T-cell (primary cell): ENCODE results near the gene VAMP2. TPM values are rescaled to one million over a fixed set of nuclear protein-coding genes. Genes with fewer than 3 reads are reported as not detected.

Experiments
- ATAC-seq, 4 experiments: fragments of 200-7000 bp in 3 of 4; fragments of 150-1000 bp in 1 of 4; cut with Tn5 transposase; replicated peaks in 1 of 4; 1 replicate in 3 of 4; 2 replicates in 1 of 4; pipeline ENCODE4 v1.10.0; 2021; ENCODE audit warnings: moderate library complexity in 3 of 4, mild to moderate bottlenecking in 2 of 4, moderate number of reproducible peaks in 1 of 4
- CTCF ChIA-PET, 2 donors: fragments of 300-600 bp; sonication (Branson Sonifier 250); formaldehyde crosslinking; loops; one replicate each; lab custom pipeline; 2022; ENCODE audit warnings: antibody characterized with exemption in 2 of 2; lab: Charles Lee
- POLR2A ChIA-PET, 2 donors: fragments of 300-600 bp; sonication (Branson Sonifier 250); formaldehyde crosslinking; loops; one replicate each; lab custom pipeline; 2022; ENCODE audit warnings: antibody characterized with exemption in 2 of 2; lab: Charles Lee
- DNase-seq, 35 experiments: peaks; one replicate each; pipeline versions ENCODE4 v3.0.0 to v3.0.0-alpha.2; 2013 to 2023
- H3K27ac ChIP-seq: one replicate; pipeline ENCODE4 v1.5.1; 2013; ENCODE audit warnings: low read length
- H3K27me3 ChIP-seq, 2 experiments: replicated peaks in 1 of 2; 1 replicate in 1 of 2; 2 replicates in 1 of 2; pipeline versions ENCODE4 v1.6.1 to v1.7.0; 2013; ENCODE audit warnings: low read length in 1 of 2, mixed read lengths in 1 of 2; ENCODE audit not compliant: control insufficient read depth in 2 of 2, insufficient read depth in 2 of 2; ENCODE audit errors: extremely low read depth in 1 of 2
- H3K36me3 ChIP-seq, 2 donors: 1 replicate in 1 of 2; 2 replicates in 1 of 2; pipeline versions ENCODE4 v1.6.1 to v1.7.0; 2013; ENCODE audit warnings: low read length in 1 of 2; ENCODE audit not compliant: control insufficient read depth in 2 of 2, insufficient read depth in 1 of 2; ENCODE audit errors: extremely low read depth in 1 of 2
- H3K4me1 ChIP-seq, 2 experiments: 1 replicate in 1 of 2; 2 replicates in 1 of 2; pipeline versions ENCODE4 v1.6.1 to v1.7.0; 2013; ENCODE audit warnings: low read length in 2 of 2, mixed read lengths in 1 of 2; ENCODE audit not compliant: insufficient read depth in 2 of 2, control insufficient read depth in 1 of 2; ENCODE audit errors: extremely low read depth in 1 of 2
- H3K4me3 ChIP-seq, 2 donors: 1 replicate in 1 of 2; 2 replicates in 1 of 2; pipeline versions ENCODE4 v1.5.1 to v1.7.0; 2013; ENCODE audit warnings: mild to moderate bottlenecking in 2 of 2, low read length in 1 of 2, moderate library complexity in 1 of 2; ENCODE audit not compliant: control insufficient read depth in 1 of 2; ENCODE audit errors: extremely low read depth in 1 of 2
- H3K9me3 ChIP-seq: 2 replicates; pipeline ENCODE4 v1.7.0; 2013
- H3K27ac Mint-ChIP-seq, 2 donors: one replicate each; pipeline ENCODE4 v1.8.0; 2020 to 2021; ENCODE audit warnings: mild to moderate bottlenecking in 2 of 2, mixed read lengths in 2 of 2
- H3K27me3 Mint-ChIP-seq, 2 donors: one replicate each; pipeline ENCODE4 v1.8.0; 2021 to 2022; ENCODE audit warnings: mixed read lengths in 2 of 2
- H3K36me3 Mint-ChIP-seq: one replicate; pipeline ENCODE4 v1.8.0; 2021; ENCODE audit warnings: mixed read lengths
- H3K4me1 Mint-ChIP-seq, 3 donors: one replicate each; pipeline ENCODE4 v1.8.0; 2020 to 2022; ENCODE audit warnings: mixed read lengths in 3 of 3, mild to moderate bottlenecking in 1 of 3
- H3K4me3 Mint-ChIP-seq, 3 donors: one replicate each; pipeline ENCODE4 v1.8.0; 2020 to 2022; ENCODE audit warnings: mild to moderate bottlenecking in 3 of 3, mixed read lengths in 3 of 3, moderate library complexity in 3 of 3
- H3K9me3 Mint-ChIP-seq, 3 donors: one replicate each; pipeline ENCODE4 v1.8.0; 2020 to 2022; ENCODE audit warnings: mixed read lengths in 3 of 3
- WGBS: methylation state at CpG from one replicate; pipeline ENCODE4 v1.1.5; 2013; ENCODE audit warnings: missing lambda C conversion rate; ENCODE audit not compliant: insufficient coverage; 5-methylcytosine and 5-hydroxymethylcytosine counted together
- total RNA-seq, 35 experiments: library from RNA in 6 of 35; stranded (reverse) in 6 of 35; fragments of 120-200 nt in 1 of 35; gene quantifications; one replicate each; pipeline versions ENCODE4 v1.2.1 to v1.2.4 and lab custom pipeline; 2013 to 2026

VAMP2 gene, protein sequence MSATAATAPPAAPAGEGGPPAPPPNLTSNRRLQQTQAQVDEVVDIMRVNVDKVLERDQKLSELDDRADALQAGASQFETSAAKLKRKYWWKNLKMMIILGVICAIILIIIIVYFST
- 100 to 1,000 TPM; 160 to 243 (median 186) TPM for total RNA-seq
- 112 TPM for total RNA-seq (2013)
- 7.9 to 113 (median 38.8) reads per million in 29 experiments for total RNA-seq (lab: John Stamatoyannopoulos, UW)

DNA sequence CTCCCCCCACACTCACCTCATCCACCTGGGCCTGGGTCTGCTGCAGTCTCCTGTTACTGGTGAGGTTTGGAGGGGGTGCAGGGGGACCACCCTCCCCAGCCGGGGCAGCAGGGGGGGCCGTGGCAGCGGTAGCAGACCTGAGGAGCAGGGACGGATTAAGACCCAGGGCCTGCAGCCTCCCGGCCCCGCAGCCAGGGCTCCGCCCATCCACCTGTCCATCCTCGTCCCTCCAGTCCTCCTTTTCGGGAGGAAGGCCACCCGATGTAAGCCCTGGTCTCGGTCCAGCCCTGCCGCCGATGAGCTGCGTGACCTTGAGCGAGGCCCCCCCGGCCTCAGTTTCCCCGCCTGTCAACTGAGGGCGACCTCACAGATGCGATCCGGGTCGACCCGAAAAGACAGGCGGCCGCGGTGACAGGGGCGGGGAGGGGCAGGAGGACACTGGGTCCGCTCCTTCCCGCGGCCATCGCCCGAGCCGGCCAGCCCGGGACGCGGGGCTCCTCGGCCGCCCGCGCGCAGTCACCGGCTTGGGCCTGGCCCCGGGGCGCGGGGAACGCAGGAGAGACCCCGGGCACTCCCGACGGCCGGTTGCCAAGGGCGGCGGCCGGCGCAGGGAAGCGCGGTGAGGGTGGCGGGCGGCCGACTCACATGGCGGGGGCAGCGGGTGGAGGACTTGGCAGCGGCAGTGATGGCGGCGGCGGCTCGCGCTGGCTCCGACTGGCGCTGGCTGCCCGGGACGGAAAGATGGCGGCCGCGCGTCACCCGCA lies at the start of gene VAMP2:
VAMP2 (minus strand) TSS at position 716 of the 764 bp plus-strand sequence; CDS start at position 647, 69 bp downstream.
- Mint-ChIP-seq H3K27me3 (no peaks in the 10 kb centered on the region), H3K36me3 (peaks cover 25% of the 10 kb centered on the region), H3K27ac (peak within 1 kb of the TSS; percentile 98), H3K9me3 (no peaks in the 10 kb centered on the region), H3K4me3 (peak within 1 kb of the TSS; percentile 85 to 86 (median 86)), H3K4me1 (peaks cover 56 to 66% (median 63%) of the 10 kb centered on the region in 3 donors)
- POLR2A ChIA-PET: no interaction called here
- Histone ChIP-seq H3K4me1 (peaks cover 22 to 80% of the 10 kb centered on the region in 2 experiments), H3K4me3 (peak within 1 kb of the TSS; percentile 81 to 95), H3K9me3 (no peaks in the 10 kb centered on the region), H3K36me3 (peaks cover 9 to 33% of the 10 kb centered on the region in 2 donors), H3K27ac (peak within 1 kb of the TSS; percentile 99), H3K27me3 (no peaks in the 10 kb centered on the region)
- CTCF ChIA-PET: no interaction called here
- DNase-seq (peak; percentile 65 to 94 (median 81)), ATAC-seq (peak; percentile 68 to 69 (median 69))
- under 1% methylated on average over 75 of the region's 75 CpGs for WGBS

- H3K4me3 Mint-ChIP-seq: peak overlapping the region; percentile 84 to 88 (median 86)
- CTCF ChIA-PET: interaction anchor here in 1 of 2 donors (0.6 to 2.0 kb wide), 4 partner anchors 11 to 36 kb away, joined by 3 to 7 read pairs (median 5); no protein-coding TSS in a partner anchor
- no peaks in the 10 kb centered on the region for H3K27me3 Mint-ChIP-seq
- H3K4me1 Mint-ChIP-seq: peaks cover 15 to 23% (median 19%) of the 10 kb centered on the region in 3 donors
- POLR2A ChIA-PET: interaction anchor here (0.7 to 1.5 kb wide), 6 partner anchors 10 to 70 kb away, joined by 3 to 10 read pairs (median 4); partner anchors contain the start of gene BORCS6 (in 1 of the 2)
- H3K36me3 ChIP-seq: no peaks in the 10 kb centered on the region
- ATAC-seq: peak in 1 of 4 experiments; percentile 10
- peak overlapping the region; percentile 59 to 78 for H3K4me3 ChIP-seq
- H3K4me1 ChIP-seq: peaks cover 2 to 17% of the 10 kb centered on the region in 2 experiments
- H3K27ac ChIP-seq: peak overlapping the region; percentile 74
- no peaks in the 10 kb centered on the region for H3K9me3 ChIP-seq
- no peak for DNase-seq
- H3K27me3 ChIP-seq: no peaks in the 10 kb centered on the region
- H3K36me3 Mint-ChIP-seq: no peaks in the 10 kb centered on the region
- H3K27ac Mint-ChIP-seq: peak overlapping the region; percentile 79 to 89
- 13% methylated on average over 7 of the region's 22 CpGs for WGBS
- no peaks in the 10 kb centered on the region for H3K9me3 Mint-ChIP-seq
Observed at GRCh38 chr17:8210761-8211458, 48.2 kb upstream of the VAMP2 start.

- ATAC-seq (peak; percentile 98 to 100 (median 100)), DNase-seq (peak; percentile 74 to 98 (median 91))
- WGBS: 3% methylated on average over 33 of the region's 46 CpGs
- CTCF ChIA-PET: interaction anchor here in 1 of 2 donors (0.6 to 2.0 kb wide), 4 partner anchors 12 to 37 kb away, joined by 3 to 7 read pairs (median 5); no protein-coding TSS in a partner anchor
- Mint-ChIP-seq H3K27ac (peak within 1 kb of the TSS; percentile 79 to 89), H3K4me3 (peak within 1 kb of the TSS; percentile 84 to 88 (median 86)), H3K27me3 (no peaks in the 10 kb centered on the region), H3K4me1 (peaks cover 15 to 23% (median 19%) of the 10 kb centered on the region in 3 donors), H3K36me3 (no peaks in the 10 kb centered on the region), H3K9me3 (no peaks in the 10 kb centered on the region)
- Histone ChIP-seq H3K4me1 (peaks cover 2 to 17% of the 10 kb centered on the region in 2 experiments), H3K27ac (peak within 1 kb of the TSS; percentile 74), H3K4me3 (peak within 1 kb of the TSS; percentile 59 to 78), H3K27me3 (no peaks in the 10 kb centered on the region), H3K9me3 (no peaks in the 10 kb centered on the region), H3K36me3 (no peaks in the 10 kb centered on the region)
- POLR2A ChIA-PET: interaction anchor here (0.7 to 1.5 kb wide), 7 partner anchors 11 to 91 kb away, joined by 3 to 10 read pairs (median 3); partner anchors contain the start of gene BORCS6 (in 1 of the 2)
Observed at GRCh38 chr17:8209907-8210760, 47.4 kb upstream of the VAMP2 start, which contains the start of gene AURKB. AURKB (minus strand) TSS chr17:8210575; CDS start chr17:8210224, 351 bp downstream.

DNA sequence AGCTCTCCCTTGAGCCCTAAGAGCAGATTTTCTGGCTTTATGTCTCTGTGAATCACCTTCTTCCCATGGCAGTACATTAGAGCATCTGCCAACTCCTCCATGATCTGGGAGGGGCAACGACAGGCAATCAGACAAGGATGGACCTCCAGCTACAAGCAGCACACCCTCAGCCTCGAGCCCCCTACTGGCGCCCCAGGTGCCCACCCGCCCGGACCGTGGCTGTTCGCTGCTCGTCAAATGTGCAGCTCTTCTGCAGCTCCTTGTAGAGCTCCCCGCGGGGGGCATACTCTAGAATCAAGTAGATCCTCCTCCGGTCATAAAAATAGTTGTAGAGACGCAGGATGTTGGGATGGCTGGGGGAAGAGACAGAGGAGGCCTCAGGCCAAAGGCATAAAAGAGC lies 43.8 kb upstream of the VAMP2 start:
- Histone ChIP-seq H3K27ac (no peak overlapping the region), H3K36me3 (no peaks in the 10 kb centered on the region), H3K4me1 (peaks cover 2 to 17% of the 10 kb centered on the region in 2 experiments), H3K9me3 (no peaks in the 10 kb centered on the region), H3K27me3 (no peaks in the 10 kb centered on the region), H3K4me3 (no peak overlapping the region)
- ChIA-PET CTCF (no interaction called here), POLR2A (interaction anchor here in 1 of 2 donors (1.1 kb wide), 1 partner anchor 18 kb away, joined by 8 read pairs; no protein-coding TSS in a partner anchor)
- Mint-ChIP-seq H3K4me1 (peaks cover 15 to 20% (median 19%) of the 10 kb centered on the region in 3 donors), H3K9me3 (no peaks in the 10 kb centered on the region), H3K36me3 (no peaks in the 10 kb centered on the region), H3K27me3 (no peaks in the 10 kb centered on the region), H3K27ac (no peak overlapping the region), H3K4me3 (no peak overlapping the region)
- 98% methylated on average over 11 of the region's 12 CpGs for WGBS
- ATAC-seq: no peak
- no peak for DNase-seq

DNA sequence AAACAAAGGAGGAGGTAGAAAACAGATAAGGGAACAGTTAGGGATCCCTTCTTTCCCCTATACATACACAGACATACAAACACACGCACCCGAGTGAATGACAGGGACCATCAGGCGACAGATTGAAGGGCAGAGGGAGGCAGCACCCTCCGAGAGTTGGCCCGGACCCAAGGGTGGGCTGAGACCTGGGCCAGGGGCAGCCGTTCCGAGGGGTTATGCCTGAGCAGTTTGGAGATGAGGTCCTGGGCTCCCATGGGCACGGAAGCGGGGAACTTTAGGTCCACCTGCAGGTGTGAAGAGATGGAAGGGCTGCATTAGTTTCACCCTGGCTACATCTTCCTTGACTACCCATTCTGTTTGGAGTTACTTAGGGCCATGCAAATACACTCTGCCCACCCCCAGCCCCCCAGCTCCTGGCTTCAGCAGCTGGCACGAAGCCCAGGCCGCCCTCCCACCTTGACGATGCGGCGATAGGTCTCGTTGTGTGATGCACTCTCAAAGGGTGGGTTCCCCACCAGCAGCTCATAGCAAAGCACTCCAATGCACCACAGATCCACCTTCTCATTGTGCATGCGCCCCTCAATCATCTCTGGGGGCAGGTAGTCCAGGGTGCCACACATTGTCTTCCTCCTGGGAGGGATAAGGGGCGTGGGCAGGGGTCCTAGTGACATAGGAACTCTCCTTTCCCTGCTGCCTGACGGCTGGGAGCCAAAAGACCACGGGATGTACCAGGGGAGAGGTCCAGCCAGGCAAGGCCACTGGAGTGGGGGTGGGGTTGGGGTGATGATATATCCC lies 42.2 kb upstream of the VAMP2 start:
- ChIA-PET CTCF (interaction anchor here in 1 of 2 donors (0.7 kb wide), 1 partner anchor 9 kb away, joined by 3 read pairs; no protein-coding TSS in a partner anchor), POLR2A (no interaction called here)
- H3K27ac ChIP-seq: no peak overlapping the region
- H3K36me3 ChIP-seq: no peaks in the 10 kb centered on the region
- DNase-seq (no peak), ATAC-seq (no peak)
- H3K9me3 ChIP-seq: no peaks in the 10 kb centered on the region
- WGBS: 98% methylated on average over 10 of the region's 19 CpGs
- no peak overlapping the region for H3K27ac Mint-ChIP-seq
- H3K27me3 ChIP-seq: no peaks in the 10 kb centered on the region
- peaks cover 6 to 10% (median 9%) of the 10 kb centered on the region in 3 donors for H3K4me1 Mint-ChIP-seq
- no peak overlapping the region for H3K4me3 ChIP-seq
- H3K27me3 Mint-ChIP-seq: no peaks in the 10 kb centered on the region
- no peaks in the 10 kb centered on the region for H3K9me3 Mint-ChIP-seq
- no peak overlapping the region for H3K4me3 Mint-ChIP-seq
- peaks cover 1 to 10% of the 10 kb centered on the region in 2 experiments for H3K4me1 ChIP-seq
- no peaks in the 10 kb centered on the region for H3K36me3 Mint-ChIP-seq
